Activated gamma-delta T cell (primary cell): Measurements from ENCODE around the gene FBLN2.
"Not testable (repeated sequence)": the region's sequence is repeated elsewhere in the genome, so short reads cannot be mapped to it uniquely, and the experiment has no call there.

Experiments
- DNase-seq: peaks from one replicate; lab custom pipeline; 2025; lab: John Stamatoyannopoulos, UW

Gene FBLN2

DNA sequence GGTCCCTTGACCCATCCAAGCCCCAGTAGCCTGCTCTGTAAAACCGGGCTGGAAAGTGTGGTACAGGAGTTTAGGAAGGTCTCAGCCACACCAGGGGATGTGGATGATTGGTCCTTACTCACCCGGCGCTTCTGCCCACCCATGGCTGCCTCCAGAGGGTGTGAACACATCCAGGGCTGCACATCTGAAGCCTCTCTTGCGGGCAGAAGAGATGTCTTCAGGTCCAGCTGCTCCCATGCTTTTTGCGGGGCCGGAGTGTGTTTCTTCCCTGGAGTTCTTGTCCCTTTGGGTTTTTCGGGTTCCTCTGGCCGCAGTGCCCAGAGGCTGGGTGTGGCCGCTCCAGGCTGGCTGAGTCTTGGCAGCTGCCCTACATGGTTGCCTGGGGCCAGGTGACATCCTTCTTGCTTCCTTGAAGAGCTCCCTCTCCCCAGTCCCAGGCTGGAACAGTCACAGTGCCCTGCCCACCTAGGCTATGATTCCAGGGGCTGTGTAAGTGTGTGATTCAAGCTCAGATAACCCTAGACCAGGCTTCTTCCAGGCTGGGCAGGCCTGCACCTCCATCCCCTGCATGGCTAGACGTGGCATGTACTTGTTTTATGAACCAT lies 34.9 kb upstream of the FBLN2 start:
- no peak for DNase-seq

DNA sequence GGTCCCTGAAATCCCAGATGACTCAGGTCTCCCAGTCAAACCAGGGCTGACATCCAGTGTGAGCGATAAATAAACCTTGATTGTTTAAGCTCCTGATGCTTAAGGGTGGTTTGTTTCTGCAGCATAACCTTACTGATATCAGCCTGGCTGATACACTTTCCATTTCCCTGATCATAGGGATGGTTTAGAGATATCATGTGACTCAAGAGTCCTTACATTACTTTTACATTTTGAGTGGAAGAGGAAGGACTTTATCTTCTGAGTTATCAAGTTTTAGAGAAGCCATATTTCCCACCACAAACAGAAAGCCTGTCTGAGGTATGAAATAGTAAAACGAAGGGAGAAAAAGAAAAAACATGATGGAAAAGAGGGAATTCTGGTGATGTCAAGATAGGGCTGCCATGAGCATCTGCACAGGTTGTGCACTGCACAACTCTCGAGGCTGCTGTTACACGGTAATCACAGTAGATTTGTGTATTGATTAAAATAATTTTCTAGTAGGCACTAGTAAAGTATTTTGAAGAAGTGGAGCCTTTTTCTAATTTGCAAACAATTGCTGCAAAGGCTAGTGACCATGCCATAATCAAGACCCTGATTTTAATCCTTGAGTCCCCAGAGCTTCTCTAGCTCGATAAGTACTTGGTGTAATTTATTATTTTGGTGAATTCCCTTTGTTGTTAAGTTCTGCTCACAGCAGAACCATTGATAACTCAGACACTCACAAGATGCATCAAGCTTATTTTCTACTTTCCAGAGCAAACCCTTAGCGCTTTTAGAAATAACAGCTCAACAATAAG lies 34.1 kb upstream of the FBLN2 start:
- DNase-seq, result no peak

DNA sequence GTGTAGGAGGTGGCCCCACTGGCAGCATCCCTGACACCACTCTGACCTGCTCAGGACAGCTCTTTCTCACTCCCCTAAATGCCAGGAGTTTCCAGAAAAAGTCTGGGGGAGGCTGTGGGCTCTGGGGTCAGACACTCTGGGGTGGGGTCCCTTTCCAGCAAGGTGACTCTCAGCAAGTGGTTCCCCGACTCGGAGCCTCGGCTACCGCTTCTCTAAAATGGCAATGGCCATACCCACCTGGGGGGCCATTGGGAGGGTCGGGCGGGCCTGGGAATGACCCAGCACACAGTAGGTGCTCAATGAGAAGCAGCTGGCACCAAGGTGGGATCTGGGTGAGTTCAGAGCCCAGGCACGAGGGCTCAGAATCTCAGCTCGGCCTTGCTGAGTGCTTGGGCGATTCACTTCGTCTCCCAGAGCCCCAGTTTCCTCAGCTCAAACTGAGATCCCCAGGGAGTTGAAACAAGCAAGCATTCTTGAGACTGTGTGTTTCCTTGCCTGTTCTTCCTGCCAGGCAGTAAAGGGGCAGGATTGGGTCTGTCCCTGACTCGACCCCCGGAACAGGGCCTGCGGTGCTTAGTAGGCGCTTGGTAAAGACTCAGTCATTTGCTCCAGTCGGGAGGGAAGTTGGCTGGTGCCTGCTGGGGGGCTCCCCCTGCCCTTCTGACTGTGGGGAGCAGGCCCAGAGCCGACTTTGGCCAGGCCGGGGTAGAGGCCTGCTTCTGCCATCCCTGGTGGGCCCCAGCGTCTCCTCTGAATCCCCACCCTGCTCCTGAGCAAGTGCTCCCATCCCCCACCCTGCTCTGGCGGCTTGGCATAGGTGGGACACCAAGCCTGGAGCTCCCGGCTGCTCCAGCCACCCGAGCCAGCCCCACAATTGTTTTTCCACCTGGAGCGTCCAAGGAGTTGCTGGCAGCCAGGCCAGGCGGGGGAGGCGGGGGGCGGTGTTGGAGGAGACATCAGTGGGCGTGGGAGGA lies 32.9 kb upstream of the FBLN2 start:
- DNase-seq, result no peak

DNA sequence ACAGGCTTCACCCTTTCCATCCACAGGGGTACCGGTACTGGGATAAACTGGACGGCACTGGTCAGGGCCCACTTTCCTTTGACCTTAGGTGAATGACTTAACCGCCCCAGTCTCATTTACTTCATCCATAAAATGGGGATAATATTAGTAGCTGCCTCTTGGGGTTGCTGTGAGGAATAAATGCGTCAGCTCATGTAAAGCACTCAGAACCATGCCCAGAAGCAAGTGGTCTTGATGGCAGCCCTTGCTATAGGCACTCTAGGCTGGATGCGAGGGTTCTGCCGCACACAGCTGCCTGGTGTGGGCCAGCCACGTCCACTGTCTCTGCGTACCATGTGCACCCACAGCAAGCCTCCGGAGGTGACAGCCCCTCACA lies 32.2 kb upstream of the FBLN2 start:
- DNase-seq, result no peak

DNA sequence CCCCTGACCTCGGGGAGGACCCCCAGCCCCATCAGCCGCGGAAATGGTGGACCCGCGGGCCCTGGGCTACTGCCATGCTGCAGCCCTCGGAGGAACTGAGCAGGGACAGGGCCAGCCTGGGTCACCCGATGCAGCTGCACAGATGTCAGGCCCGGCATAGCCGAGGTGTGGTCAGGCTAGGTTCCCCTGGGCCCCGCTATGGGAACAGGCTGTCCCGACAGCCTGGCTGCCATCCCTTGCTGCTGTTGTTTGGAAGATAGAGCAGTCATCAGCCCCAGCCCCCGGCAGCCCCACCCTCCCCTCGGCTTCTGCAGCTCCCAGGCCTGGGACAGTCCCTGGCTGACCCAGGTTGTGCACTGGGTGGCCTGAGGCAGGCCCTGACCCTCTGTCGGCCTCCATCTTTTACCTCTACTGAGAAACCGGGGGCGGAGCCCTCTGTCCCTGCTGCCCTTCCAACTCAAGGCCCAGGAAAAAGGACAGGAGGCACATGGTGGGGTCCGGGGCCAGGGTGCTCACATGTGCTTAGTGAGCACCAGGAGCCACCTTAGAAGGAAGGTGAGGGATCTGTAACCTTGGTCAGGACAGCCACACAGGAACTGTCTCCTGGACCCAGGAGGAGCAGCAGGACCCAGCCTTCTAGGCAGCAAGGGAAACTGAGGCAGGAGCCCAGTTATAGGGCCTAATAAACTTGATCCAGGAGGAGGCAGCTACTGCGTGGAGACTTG lies 31.5 kb upstream of the FBLN2 start:
- DNase-seq, result no peak

DNA sequence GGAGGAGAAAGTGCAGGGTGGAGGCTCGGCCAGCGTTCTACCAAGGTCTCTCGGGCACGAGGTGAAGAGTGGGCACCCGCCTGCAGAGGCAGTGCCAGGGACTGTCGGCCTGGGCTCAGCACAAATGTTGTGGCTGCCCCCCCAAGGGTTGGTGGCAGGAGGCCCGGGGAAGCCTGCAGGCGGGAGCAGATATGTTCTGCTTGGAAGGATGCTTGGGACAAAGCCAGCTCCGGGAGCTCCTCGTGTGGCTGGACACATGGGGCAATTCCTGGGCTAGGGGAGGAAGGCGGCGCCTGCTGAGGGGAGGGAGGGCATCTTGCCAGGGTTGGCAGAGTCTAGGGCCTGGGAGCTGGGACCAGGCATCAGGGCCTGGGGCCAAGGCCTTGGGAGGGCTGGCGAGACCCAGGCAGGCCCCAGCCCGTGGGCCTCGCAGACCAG lies 30.4 kb upstream of the FBLN2 start:
- no peak for DNase-seq

DNA sequence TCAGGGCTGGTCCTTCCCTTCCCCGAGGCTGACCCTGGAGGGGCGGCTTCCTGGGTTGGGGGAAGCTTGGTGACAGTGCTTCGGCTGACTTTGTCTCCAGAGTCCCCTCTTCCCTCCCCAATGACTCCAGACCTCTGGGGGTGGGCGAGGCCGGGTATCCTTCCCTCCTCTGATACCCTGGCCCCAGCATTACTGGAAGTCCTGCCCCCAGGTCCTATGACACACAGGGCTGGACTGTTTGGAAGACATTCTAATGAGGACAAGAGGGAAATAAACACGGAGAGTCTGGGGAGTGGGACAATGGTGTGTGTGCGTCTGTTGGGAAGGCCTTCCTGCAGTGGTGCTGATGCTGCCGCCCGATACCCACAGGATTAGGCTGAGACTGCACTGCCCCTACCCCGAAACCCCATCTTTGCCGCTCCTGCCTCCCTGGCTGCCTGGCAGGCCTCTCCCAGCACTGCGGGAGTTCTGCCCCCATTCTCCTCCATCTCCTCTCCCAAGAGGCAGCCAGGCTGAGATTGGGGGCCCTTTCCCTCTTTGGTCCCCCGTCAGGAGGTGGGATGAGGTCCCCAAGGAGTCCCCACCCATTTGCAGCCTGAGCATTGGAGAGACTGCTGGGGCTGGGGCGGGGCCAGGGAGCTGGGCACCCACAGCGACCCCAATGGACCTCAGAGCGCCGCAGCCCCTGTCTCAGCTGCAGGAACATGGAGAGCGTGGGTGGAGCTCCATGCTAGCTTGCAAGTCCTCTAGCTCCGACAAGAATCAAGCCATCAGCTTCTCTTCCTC lies 29.7 kb upstream of the FBLN2 start:
- DNase-seq, result no peak

DNA sequence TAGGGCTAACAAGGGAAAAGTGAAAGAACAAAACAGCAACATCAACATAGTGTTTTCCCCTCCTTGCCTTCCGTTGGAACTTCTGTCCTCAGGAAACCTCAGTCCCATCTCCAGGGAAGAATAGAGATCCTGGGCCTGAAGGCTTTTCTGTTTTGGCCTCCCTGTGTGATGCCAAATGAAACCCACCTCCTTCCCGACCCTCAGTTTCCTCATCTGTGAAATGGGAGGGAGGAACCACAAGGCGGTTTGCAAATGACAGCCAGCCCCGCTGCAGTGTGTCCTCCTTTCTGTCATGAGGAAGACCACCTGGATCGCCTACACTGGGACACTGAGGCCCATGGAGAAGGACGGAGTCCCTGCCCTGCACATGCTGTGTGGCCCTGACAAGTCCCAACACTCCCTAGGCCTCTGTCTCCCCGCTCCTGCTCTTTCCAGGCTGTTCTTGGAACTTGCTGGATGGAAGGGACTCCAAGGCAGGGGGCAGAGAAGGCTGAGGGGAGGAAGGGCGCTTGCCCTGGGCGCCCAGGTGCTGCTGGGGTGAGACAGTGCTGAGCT lies 28.5 kb upstream of the FBLN2 start:
- DNase-seq, result no peak

DNA sequence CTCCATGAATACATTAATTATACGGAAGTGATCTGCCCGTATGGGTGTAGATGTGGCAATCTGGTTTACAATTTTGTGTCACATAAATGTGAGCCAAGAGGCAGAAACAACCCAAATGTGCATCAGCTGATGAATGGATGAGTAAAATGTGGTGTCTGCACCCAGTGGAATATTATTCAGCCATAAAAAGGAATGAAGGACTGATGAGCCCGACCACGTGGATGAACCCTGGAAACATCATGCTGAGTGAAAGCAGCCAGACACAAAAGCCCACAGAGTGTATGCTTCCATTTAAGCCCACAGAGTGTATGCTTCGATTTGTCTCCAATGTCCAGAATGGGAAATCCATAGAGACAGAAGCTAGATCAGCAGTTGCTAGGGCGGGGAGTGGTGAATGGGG lies 27.6 kb upstream of the FBLN2 start:
- DNase-seq, result no peak

DNA sequence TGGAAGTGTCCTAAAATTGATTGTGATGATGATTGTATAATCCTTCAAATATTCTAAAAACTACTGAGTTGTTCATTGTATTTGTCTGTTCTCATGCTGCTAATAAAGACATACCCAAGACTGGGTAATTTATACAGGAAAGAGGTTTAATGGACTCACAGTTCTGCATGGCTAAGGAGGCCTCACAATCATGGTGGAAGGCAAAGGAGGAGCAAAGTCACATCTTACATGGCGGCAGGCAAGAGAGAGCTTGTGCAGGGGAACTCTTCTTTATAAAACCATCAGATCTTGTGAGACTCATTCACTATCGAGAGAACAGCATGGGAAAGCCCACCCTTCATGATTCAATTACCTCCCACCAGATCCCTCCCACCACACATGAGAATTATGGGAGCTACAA lies 27.2 kb upstream of the FBLN2 start:
- not testable (repeated sequence) for DNase-seq

DNA sequence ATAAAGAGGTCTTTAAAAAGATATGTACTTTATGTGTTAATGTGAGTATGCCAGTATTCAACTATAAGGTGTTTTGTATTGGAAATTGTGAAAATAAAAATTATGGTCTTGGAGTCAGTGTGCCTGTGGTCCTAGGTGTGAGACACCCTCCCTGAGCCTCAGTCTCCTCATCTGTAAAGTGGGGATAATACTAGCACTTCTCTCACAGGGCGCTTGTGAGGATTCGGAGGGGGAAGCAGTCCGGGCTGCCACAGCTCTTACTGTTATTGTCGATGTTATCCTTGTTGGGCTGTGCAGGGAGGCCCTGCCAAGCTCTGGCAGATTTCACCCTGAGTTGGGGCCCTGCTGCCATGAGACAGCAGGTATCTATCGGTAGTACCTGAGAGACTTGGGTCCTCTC lies 26.7 kb upstream of the FBLN2 start:
- no peak for DNase-seq

DNA sequence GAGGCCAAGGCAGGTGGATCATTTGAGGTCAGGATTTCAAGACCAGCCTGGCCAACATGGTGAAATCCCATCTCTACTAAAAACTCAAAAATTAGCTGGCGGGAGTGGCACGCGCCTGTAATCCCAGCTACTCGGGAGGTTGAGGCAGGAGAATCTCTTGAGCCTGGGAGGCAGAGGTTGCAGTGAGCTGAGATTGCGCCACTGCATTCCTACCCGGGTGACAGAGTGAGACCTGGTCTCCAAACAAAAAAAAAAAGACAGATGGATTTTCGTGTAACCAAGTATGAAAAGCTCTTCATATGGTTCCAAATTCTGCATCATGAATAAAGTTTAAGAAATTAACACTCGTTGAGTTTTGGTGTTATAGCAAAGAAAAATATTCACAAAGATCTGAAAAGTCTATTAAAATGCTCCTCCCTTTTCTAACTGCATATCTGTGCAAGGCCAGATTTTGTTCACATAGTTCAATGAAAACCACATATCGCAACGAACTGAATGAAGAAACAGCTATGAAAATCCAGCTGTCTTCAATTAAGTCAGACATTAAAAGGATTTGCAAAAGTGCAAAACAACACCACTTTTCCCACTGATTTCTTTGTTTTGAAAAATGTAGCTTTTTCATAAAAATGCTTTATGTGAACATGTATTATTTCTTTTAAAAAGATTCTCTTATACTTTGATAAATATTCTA lies 23.8 kb upstream of the FBLN2 start:
- DNase-seq, result no peak

DNA sequence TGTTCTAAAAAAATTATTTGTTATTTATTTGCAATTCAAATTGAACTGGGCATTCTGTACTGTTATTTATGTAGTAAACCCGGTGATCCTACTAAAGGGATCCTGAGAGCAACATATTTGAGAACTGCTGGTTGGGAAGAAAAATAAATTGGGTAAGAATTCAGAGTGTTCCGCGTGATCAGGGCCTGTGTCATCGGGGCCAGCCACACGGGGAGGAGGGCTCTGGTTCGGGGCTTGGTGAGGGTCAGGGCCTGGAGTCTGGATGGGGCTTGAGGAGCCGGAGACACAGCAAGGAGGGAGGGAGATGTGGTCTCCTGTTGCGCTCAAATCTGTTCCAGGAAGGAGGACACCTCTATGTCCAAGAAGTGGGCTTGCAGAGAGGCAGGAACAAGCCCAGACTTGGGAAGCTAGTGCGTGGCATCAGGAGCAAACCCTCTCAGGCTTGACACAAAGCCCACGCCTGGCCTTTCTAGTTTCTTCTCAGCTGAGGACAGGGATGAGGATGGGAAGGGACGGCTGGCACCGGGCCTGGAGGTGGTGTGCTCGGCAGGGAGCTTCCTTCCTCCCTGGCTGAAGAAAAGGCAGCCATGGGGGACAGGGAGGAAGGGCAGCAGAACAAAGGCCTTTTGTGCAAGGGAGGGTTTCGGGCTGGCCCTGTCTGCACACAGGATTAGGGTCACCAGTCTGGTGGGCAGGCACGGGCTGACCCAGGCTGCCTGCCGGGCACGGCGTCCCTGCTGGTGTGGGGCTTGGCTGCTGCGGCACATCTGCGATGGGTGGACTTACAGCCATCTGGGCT lies 22.9 kb upstream of the FBLN2 start:
- DNase-seq, result no peak

DNA sequence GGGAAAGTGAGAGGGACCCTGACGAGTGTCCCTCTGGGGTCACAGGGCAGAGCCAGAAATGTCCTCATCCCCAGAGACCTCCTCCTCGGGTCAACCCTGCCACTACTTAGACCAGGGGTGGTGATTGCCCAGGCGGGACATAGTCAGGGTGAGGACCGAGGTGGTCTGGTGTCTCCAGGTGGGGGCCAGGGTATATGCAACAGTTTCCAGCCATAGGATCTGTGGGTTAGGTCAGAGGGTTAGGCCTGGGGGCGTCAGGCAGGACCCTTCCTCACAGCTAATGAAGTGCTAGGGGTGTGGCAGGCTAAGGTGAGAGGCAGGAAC lies 22.3 kb upstream of the FBLN2 start:
- DNase-seq, result no peak

DNA sequence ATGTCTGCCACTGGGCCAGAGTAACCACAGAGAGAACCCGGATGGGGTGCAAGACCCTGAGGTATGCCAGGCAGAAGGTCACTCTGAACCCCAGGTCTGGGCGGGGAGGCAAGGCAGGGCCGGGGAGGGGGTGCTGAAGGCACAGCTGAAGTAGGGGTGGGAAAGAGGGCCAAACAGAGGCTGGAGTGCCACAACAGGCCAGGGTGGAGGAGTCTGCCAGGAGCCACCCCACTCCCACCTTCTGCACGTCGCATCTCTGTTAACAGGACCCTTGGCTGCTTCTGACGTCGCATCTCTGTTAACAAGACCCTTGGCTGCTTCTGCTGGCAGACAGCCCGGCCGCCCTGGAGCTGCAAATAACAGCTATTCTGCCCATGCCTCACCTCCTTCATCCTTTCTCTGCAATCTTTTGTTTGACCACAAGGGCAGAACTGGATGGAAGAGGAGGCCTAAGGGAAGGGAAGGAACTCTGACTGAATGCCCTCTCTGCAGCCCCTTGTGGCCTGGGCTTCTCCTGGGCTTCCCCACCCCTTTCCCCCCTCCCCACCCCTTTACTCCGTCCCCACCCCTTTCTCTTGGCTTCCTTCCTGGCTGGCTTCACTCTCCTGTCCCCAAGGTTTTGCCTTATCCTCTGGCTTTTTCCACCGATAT lies 20.6 kb upstream of the FBLN2 start:
- no peak for DNase-seq

DNA sequence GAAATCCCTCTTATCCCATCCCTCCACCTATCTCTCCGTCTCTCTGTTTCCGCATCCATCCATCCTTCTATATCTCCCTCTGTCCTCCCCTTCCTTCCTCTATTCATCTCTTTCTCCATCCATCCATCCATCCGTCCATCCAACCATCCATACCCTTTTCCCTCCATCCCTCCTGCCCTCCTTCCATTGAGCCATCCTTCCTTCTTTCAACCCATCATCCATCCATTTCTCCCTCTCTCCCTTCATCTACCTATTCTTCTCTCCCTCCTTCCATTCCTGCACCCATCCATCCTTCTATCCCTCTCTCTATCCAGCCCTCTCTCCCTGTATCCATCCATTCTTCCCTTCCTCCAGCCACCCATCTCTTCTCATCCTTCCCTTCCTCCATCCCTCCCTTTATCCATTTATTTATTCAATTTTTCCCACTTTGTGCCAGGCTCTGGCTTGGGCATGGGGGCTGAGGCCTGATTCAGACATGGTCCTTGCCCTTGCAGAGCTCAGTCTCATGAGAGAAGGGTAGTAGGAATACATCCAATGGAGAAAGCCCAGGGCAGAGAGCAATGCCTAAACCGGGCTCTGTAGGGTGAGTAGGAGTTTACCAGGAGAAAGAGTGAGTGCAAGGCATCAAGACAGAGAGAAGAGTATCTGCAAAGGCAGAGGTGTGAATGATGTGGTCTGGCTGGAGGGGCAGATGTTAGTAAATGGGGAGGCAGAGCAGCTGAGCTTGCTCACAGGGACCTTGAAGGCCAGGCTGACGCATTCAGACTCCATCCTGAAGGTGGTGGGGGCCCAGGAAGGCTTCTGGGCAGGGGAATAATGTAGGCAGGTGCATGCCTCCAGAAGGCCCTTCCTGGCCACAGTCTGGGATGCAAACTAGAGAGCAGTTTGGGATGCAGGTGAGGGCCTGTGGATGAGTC lies 19.5 kb upstream of the FBLN2 start:
- DNase-seq, result no peak

DNA sequence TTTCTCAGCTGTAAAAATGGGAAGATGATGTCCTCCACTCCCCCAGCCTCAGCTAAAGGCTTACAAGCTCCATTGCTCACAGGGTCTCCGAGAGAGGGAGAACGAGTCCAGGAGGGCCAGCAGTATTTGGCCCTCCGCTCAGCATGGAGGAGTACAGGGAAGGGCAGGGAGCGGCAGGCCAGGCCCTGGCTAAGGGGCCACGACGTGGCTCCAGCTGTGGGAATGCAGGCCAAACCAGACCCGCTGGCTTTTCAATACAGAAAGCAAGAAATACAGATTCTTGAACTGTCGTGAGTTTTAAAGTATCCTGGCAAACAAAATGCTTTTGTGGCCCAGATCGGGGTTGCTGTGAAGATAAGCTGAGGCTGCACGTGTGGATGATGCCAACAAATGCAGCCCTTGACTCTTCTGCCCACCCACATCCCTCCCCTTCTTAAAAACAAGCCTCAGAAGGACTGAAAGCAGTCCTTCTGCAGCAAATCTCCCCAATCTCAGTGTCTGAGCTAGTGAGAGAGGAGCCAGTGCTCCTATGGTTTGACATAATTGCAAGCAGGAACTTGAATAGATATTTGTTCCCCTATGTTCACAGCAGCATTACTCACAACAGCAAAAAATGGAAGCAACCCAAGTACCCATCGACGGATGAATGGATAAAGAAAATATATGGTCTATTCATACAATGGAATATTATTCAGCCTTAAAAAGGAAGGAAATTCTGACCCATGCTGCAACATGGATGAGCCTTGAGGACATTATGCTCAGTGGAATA lies 18.5 kb upstream of the FBLN2 start:
- no peak for DNase-seq
